Epithelial cell of esophagus (primary cell): ENCODE measurements around the gene RIPPLY2.
"Not testable (repeated sequence)": the region's sequence is repeated elsewhere in the genome, so short reads cannot be mapped to it uniquely, and the experiment has no call there.

Source experiments
- DNase-seq: peaks from one replicate; pipeline ENCODE4 v3.0.0; 2010; ENCODE audit warnings: low read depth
- H3K4me3 ChIP-seq: 2 replicates; pipeline ENCODE4 v1.5.1; 2011; ENCODE audit warnings: mild to moderate bottlenecking, low read length, control low read depth
- CTCF ChIP-seq: IDR thresholded peaks from 2 replicates; pipeline ENCODE4 v1.5.1; 2011; ENCODE audit warnings: low read depth, mild to moderate bottlenecking, low read length, control low read depth, inconsistent platforms; ENCODE audit not compliant: insufficient read depth; ENCODE audit errors: missing control alignments

The RIPPLY2 gene

GRCh38 chr6:83893024-83893423, 39.9 kb downstream of the RIPPLY2 start:
- no peak overlapping the region for H3K4me3 ChIP-seq
- TF ChIP-seq CTCF: no peak
- no peak for DNase-seq

DNA sequence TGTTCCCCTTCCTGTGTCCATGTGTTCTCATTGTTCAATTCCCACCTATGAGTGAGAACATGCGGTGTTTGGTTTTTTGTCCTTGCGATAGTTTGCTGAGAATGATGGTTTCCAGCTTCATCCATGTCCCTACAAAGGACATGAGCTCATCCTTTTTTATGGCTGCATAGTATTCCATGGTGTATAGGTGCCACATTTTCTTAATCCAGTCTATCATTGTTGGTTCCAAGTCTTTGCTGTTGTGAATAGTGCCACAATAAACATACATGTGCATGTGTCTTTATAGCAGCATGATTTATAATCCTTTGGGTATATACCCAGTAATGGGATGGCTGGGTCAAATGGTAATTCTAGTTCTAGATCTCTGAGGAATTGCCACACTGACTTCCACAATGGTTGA, 43.9 kb downstream of the RIPPLY2 start:
- H3K4me3 ChIP-seq, DNase-seq: not testable (repeated sequence)

- no peak for DNase-seq
- H3K4me3 ChIP-seq: no peak overlapping the region
- no peak for TF ChIP-seq CTCF
Measured at GRCh38 chr6:83901624-83902023, 48.5 kb downstream of the RIPPLY2 start.

DNA sequence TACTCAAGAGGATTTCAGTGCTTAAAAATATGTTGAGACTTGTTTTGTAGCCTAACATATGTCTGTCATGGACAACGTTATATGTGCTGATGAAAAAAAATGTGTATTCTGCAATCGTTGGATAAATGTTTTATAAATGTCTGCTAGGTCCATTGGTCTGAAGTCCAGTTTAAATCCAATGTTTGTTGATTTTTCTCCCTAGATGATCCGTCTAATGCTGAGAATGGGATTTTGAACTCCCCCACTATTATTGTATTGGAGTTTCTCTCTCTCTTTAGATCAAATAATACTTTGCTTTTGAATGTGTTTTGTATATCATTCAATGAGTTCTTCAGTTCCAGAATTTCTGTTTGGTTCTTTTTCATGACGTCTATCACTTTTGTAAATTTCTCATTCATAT, 51.2 kb downstream of the RIPPLY2 start:
- DNase-seq: no peak
- no peak overlapping the region for H3K4me3 ChIP-seq
- no peak for TF ChIP-seq CTCF

- no peak overlapping the region for H3K4me3 ChIP-seq
- no peak for DNase-seq
- no peak for TF ChIP-seq CTCF
Measured at GRCh38 chr6:83905648-83906047, 52.5 kb downstream of the RIPPLY2 start.
